RWPE1 (cell line): ENCODE data around the gene ZC3H12A.

ENCODE experiments used
- CTCF ChIA-PET: fragments of 350-600 bp; sonication (Branson Sonifier 250); formaldehyde crosslinking; extraction: SDS; loops from one replicate; lab custom pipeline; 2021; lab: Yijun Ruan, JAX
- POLR2A ChIA-PET: fragments of 400-600 bp; formaldehyde crosslinking; extraction: SDS; loops from one replicate; lab custom pipeline; 2020; ENCODE audit warnings: antibody characterized with exemption; ENCODE audit not compliant: low non-redundant PET; lab: Yijun Ruan, JAX
- DNase-seq: peaks from one replicate; pipeline ENCODE4 v3.0.0; 2012; ENCODE audit warnings: low spot score
- H3K27ac ChIP-seq: fragments of 450-650 bp; 2 replicates; pipeline ENCODE4 v1.5.1; 2017
- TF ChIP-seq, protein P1 (sequence below): fragments of 450-650 bp; conservative IDR thresholded peaks from 2 replicates; pipeline ENCODE4 v1.5.1; 2017; ENCODE audit warnings: low read depth, mild to moderate bottlenecking

ZC3H12A gene

DNA sequence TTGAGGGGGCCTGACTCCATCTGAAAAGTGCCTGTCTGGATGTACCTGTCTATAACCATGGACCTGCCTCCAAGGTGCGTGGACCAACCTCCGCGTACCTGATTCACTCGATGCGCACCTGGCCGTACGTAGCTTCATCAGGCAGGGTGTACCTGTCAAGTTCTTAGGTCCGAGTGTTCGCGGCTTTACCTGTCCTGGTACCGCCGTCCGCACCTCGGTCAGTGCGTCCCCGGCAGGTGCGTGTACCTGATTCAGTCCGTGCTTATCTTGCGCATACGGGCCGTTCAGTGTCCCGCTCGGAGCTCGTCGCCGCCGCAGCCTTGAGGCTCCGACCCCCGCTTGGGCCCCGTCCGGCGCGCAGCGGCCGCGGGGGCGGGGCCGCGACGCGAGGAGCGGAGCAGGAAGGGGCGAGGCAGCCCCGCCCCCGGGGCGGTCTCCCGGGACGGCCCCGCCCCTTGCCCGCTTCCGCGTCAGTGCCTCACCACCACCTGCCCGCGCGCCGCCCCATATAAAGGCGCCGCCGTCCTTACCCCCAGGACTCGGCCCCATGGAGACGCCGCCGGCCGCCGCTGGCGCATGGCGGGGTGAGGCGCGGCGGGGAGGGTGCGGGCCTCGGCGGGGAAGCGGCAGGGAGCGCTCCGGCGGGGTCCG is at the start of gene ZC3H12A:
TSS of gene ZC3H12A (plus strand) at position 535 of the 651 bp plus-strand sequence. CDS start 917 bp downstream, outside the sequence.
- peak; percentile 93 for DNase-seq
- CTCF ChIA-PET: interaction anchor here (0.6 kb wide), 1 partner anchor 58 kb away, joined by 3 read pairs; no protein-coding TSS in a partner anchor

GRCh38 chr1:37425221-37425620 is 49.2 kb upstream of the ZC3H12A start:
- H3K27ac ChIP-seq: no peak overlapping the region
- ChIA-PET POLR2A (no interaction called here), CTCF (interaction anchor here (1.9 kb wide), 1 partner anchor 9 kb away, joined by 6 read pairs; no protein-coding TSS in a partner anchor)
- TF ChIP-seq, protein P1, sequence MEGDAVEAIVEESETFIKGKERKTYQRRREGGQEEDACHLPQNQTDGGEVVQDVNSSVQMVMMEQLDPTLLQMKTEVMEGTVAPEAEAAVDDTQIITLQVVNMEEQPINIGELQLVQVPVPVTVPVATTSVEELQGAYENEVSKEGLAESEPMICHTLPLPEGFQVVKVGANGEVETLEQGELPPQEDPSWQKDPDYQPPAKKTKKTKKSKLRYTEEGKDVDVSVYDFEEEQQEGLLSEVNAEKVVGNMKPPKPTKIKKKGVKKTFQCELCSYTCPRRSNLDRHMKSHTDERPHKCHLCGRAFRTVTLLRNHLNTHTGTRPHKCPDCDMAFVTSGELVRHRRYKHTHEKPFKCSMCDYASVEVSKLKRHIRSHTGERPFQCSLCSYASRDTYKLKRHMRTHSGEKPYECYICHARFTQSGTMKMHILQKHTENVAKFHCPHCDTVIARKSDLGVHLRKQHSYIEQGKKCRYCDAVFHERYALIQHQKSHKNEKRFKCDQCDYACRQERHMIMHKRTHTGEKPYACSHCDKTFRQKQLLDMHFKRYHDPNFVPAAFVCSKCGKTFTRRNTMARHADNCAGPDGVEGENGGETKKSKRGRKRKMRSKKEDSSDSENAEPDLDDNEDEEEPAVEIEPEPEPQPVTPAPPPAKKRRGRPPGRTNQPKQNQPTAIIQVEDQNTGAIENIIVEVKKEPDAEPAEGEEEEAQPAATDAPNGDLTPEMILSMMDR: no peak
- no peak for DNase-seq

More for the DNA sequence above, at the start of gene ZC3H12A:
- TF ChIP-seq, protein P1: no peak
- peak within 1 kb of the TSS; percentile 100 for H3K27ac ChIP-seq
- POLR2A ChIA-PET: interaction anchor here (0.7 to 4.8 kb wide), 2 partner anchors 8 to 11 kb away, joined by 3 to 19 read pairs; no protein-coding TSS in a partner anchor

- ChIA-PET POLR2A (no interaction called here), CTCF (no interaction called here)
- H3K27ac ChIP-seq: no peak overlapping the region
- TF ChIP-seq, protein P1: no peak
- no peak for DNase-seq
Observed at GRCh38 chr1:37429029-37429428, 45.4 kb upstream of the ZC3H12A start.

GRCh38 chr1:37430103-37430985 is 44.0 kb upstream of the ZC3H12A start:
- POLR2A ChIA-PET: no interaction called here
- no peak overlapping the region for H3K27ac ChIP-seq
- TF ChIP-seq, protein P1: no peak
- CTCF ChIA-PET: no interaction called here
- DNase-seq: no peak

GRCh38 chr1:37432716-37433115 is 41.7 kb upstream of the ZC3H12A start:
- TF ChIP-seq, protein P1: no peak
- DNase-seq: no peak
- ChIA-PET CTCF (interaction anchor here (2.7 kb wide), 1 partner anchor 856 kb away, joined by 18 read pairs; no protein-coding TSS in a partner anchor), POLR2A (no interaction called here)
- no peak overlapping the region for H3K27ac ChIP-seq

DNA sequence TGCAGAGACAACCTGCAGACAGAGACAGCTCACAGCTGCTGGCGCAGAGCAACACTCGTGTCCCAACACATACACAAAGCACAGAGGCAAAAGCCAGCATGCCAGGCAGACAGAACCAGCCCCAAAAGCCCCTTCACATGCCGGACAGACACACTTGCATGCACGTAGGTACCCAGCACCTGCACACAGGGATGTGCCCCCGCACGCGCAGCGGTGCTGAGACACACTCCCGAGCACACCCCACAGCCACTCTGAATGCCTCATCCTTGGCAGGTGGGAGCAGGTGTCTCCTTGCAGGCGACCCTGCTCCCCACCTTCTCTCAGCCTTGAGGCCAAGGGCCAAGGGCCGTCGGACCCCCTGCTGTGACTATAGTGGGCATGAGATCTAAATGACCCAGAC is 41.2 kb upstream of the ZC3H12A start:
- no peak overlapping the region for H3K27ac ChIP-seq
- DNase-seq: no peak
- TF ChIP-seq, protein P1: no peak
- ChIA-PET CTCF (interaction anchor here (0.5 to 2.7 kb wide), 3 partner anchors 8 to 861 kb away, joined by 3 to 18 read pairs (median 6); no protein-coding TSS in a partner anchor), POLR2A (no interaction called here)
